Keratinocyte (primary cell): ENCODE results near the gene SETBP1.

Source experiments
- CTCF ChIP-seq, 3 experiments: IDR thresholded peaks in 1 of 3; conservative IDR thresholded peaks in 1 of 3; optimal IDR thresholded peaks in 1 of 3; 2 replicates in 2 of 3; 3 replicates in 1 of 3; pipeline versions ENCODE3 to v1.5.1; 2011; ENCODE audit warnings: low read length in 3 of 3, mild to moderate bottlenecking in 3 of 3, moderate library complexity in 2 of 3, control low read depth in 1 of 3, inconsistent platforms in 1 of 3; ENCODE audit not compliant: insufficient read depth in 2 of 3; ENCODE audit errors: extremely low read depth in 1 of 3
- EZH2 ChIP-seq: IDR thresholded peaks from one replicate; pipeline ENCODE4 v1.6.1; 2012; ENCODE audit warnings: inconsistent platforms, mild to moderate bottlenecking, low read length, moderate library complexity

GRCh38 chr18:45112682-45113081 is 432.0 kb downstream of the SETBP1 start:
- TF ChIP-seq CTCF (optimal IDR thresholded peaks at IDR 0.05 in 1 of 3, IDR thresholded peaks at IDR 0.05 in 1 of 3, conservative IDR thresholded peaks at IDR 0.05 in 1 of 3; ENCODE audit: extremely low read depth in 1 of 3, insufficient read depth in 2 of 3, low read length in 3 of 3) (no peak), EZH2 (no peak)
